Thoracic aorta (tissue), 2 donors: ENCODE measurements around the gene CEP170B. TPM values are rescaled to one million over a fixed set of nuclear protein-coding genes. Genes with fewer than 3 reads are reported as not detected.
"Not testable (repeated sequence)": the region's sequence is repeated elsewhere in the genome, so short reads cannot be mapped to it uniquely, and the experiment has no call there.

ENCODE experiments used
- ATAC-seq: fragments of 150-250 bp; one replicate; pipeline ENCODE4 v1.8.0; 2017; ENCODE audit warnings: low read depth; ENCODE audit not compliant: insufficient number of reproducible peaks, low FRiP score
- DNase-seq: peaks from one replicate; pipeline ENCODE4 v3.0.0-alpha.2; 2020; ENCODE audit warnings: low spot score
- H3K27ac ChIP-seq, 2 donors: fragments of 200-600 bp; sonication (generic); 1 replicate in 1 of 2; 2 replicates in 1 of 2; pipeline ENCODE4 v1.5.1; 2016; ENCODE audit warnings: mild to moderate bottlenecking in 2 of 2, moderate library complexity in 2 of 2
- H3K27me3 ChIP-seq: fragments of 200-600 bp; sonication (generic); replicated peaks from 2 replicates; pipeline ENCODE4 v1.6.0; 2016; ENCODE audit warnings: mild to moderate bottlenecking; ENCODE audit not compliant: insufficient read depth
- H3K36me3 ChIP-seq: fragments of 200-600 bp; sonication (generic); one replicate; pipeline ENCODE4 v1.5.1; 2016
- H3K4me1 ChIP-seq, 2 donors: fragments of 200-600 bp; sonication (generic); 1 replicate in 1 of 2; 2 replicates in 1 of 2; pipeline versions ENCODE4 v1.5.1 to v1.6.0; 2016; ENCODE audit warnings: low read depth in 2 of 2, mild to moderate bottlenecking in 1 of 2; ENCODE audit not compliant: control insufficient read depth in 1 of 2
- H3K4me3 ChIP-seq: fragments of 200-600 bp; sonication (generic); 2 replicates; pipeline ENCODE4 v1.5.1; 2016; ENCODE audit warnings: mild to moderate bottlenecking
- H3K9me3 ChIP-seq: fragments of 200-600 bp; sonication (generic); 2 replicates; pipeline ENCODE4 v1.5.1; 2016
- total RNA-seq, 2 donors: library from RNA; depleted of rRNA; stranded (reverse); fragments of >200 nt; gene quantifications; one replicate each; pipeline versions ENCODE4 v1.1.0 to v1.2.3, GENCODE V29; 2016
- TF ChIP-seq, protein P1 (sequence below): fragments of 200-600 bp; sonication (generic); IDR thresholded peaks from one replicate; pipeline ENCODE4 v1.5.1; 2019; ENCODE audit warnings: antibody characterized with exemption

The CEP170B gene
- total RNA-seq, 2 donors from 2014 or later, result 35.2 to 38.2 TPM

DNA sequence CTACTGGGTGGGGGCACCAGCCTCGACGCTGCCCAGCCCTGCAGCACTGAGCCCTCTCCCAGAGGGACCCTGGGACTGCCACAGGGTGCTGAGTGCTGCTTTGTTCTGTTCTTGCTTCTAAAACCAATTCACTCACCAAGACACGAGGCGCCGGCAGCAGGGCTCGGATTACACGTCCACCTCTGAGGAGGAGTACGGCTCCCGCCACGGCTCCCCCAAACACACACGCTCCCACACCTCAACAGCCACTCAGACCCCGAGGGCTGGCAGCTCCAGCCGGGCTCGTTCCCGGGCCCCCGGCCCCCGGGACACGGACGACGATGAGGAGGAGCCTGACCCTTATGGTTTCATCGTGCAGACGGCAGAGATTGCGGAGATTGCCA lies 24.3 kb downstream of the CEP170B start:
- TF ChIP-seq, protein P1, sequence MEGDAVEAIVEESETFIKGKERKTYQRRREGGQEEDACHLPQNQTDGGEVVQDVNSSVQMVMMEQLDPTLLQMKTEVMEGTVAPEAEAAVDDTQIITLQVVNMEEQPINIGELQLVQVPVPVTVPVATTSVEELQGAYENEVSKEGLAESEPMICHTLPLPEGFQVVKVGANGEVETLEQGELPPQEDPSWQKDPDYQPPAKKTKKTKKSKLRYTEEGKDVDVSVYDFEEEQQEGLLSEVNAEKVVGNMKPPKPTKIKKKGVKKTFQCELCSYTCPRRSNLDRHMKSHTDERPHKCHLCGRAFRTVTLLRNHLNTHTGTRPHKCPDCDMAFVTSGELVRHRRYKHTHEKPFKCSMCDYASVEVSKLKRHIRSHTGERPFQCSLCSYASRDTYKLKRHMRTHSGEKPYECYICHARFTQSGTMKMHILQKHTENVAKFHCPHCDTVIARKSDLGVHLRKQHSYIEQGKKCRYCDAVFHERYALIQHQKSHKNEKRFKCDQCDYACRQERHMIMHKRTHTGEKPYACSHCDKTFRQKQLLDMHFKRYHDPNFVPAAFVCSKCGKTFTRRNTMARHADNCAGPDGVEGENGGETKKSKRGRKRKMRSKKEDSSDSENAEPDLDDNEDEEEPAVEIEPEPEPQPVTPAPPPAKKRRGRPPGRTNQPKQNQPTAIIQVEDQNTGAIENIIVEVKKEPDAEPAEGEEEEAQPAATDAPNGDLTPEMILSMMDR, result no peak
- peaks cover 28% of the 10 kb centered on the region for H3K36me3 ChIP-seq
- H3K4me1 ChIP-seq, result no peaks in the 10 kb centered on the region
- H3K4me3 ChIP-seq, result no peak overlapping the region
- no peak for DNase-seq
- H3K27ac ChIP-seq, result no peak overlapping the region
- no peaks in the 10 kb centered on the region for H3K9me3 ChIP-seq
- ATAC-seq, result no peak
- no peaks in the 10 kb centered on the region for H3K27me3 ChIP-seq

DNA sequence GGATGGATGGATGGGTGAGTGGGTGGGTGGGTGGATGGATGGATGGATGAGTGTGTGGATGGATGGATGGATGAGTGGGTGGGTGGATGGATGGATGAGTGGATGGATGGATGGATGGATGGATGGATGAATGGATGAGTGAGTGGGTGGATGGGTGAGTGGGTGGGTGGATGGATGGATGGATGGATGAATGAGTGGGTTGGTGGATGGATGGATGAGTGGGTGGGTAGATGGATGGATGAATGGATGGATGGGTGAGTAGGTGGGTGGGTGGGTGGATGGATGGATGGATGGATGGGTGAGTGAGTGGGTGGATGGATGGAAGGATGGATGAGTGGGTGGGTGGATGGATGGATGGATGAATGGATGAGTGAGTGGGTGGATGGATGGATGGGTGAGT lies 25.2 kb downstream of the CEP170B start:
- ATAC-seq, H3K27me3 ChIP-seq, DNase-seq, H3K4me1 ChIP-seq, H3K9me3 ChIP-seq, H3K4me3 ChIP-seq, H3K27ac ChIP-seq: not testable (repeated sequence)
- H3K36me3 ChIP-seq, result peaks cover 24% of the 10 kb centered on the region

DNA sequence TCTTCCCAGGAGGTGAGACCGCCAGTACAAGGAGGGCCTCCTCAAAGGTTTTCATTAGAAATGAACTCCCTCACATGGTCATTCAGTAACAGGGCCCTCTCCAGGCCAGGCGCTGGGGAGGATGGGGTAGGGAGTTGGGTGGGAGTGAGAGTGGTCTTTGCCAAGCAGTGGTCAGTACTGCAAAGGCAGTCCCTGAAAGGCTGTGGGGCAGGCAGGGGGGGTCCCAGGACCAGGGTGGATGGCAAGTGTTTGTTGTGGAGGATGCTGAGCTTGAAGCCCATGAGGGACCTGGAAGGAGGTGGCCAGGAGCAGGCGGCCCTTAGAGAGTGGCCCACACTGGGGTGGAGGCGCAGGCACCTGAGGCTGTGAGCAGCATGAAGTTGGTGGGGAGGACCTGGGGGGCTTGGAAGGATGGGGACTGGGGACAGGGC lies 26.1 kb downstream of the CEP170B start:
- TF ChIP-seq, protein P1, result no peak
- no peak for DNase-seq
- Histone ChIP-seq H3K4me1 (peaks cover 0 to 9% of the 10 kb centered on the region in 2 donors), H3K4me3 (no peak overlapping the region), H3K9me3 (no peaks in the 10 kb centered on the region), H3K27me3 (no peaks in the 10 kb centered on the region), H3K27ac (no peak overlapping the region), H3K36me3 (peaks cover 18% of the 10 kb centered on the region)
- no peak for ATAC-seq

DNA sequence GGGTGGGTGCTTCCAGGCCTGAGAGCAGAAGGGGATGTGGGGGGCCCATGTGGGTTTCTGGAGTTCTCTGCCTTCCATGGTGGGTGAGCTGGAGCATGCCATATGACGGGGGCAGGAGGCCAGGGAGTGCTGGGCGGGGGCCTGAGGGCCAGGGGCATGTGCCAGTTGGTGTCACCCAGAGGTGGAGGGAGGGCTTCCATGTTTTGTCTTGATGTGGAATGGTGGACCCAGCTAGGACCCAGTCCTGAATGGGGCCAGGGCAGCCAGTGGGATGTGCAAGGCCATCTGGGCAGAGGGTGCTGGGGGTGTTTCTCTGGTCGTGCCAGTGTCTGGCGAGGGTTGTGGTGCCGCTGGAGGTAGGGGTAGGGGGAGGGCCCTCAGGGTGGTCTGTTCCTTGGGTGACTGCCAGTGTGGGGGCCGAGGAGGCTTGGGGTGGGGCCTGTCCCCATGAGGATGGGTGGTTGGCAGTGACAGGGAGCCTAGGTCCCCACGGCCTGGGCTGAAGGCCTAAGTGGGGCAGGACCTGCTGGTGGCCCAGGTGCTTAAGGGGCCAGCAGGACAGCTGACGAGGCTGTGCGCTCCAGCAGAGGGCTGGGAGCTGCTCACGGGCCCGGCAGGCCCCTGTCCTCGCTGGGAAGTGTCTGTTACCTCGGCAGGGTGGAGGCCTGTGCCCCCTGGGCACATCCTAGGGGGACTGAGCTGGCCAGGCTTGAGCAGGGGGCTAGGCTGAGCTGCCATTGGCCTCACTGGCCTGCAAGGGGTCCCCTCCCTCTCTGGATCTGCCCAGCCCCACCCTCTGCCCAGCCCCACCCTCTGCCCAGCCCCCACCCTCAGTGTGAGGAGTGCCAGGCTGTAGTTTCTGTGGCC lies 26.8 kb downstream of the CEP170B start:
- H3K36me3 ChIP-seq, result peaks cover 10% of the 10 kb centered on the region
- no peak overlapping the region for H3K4me3 ChIP-seq
- peaks cover 0 to 9% of the 10 kb centered on the region in 2 donors for H3K4me1 ChIP-seq
- TF ChIP-seq, protein P1, result no peak
- H3K27ac ChIP-seq, result no peak overlapping the region
- H3K27me3 ChIP-seq, result no peaks in the 10 kb centered on the region
- DNase-seq, result no peak
- H3K9me3 ChIP-seq, result no peaks in the 10 kb centered on the region
- ATAC-seq, result no peak

DNA sequence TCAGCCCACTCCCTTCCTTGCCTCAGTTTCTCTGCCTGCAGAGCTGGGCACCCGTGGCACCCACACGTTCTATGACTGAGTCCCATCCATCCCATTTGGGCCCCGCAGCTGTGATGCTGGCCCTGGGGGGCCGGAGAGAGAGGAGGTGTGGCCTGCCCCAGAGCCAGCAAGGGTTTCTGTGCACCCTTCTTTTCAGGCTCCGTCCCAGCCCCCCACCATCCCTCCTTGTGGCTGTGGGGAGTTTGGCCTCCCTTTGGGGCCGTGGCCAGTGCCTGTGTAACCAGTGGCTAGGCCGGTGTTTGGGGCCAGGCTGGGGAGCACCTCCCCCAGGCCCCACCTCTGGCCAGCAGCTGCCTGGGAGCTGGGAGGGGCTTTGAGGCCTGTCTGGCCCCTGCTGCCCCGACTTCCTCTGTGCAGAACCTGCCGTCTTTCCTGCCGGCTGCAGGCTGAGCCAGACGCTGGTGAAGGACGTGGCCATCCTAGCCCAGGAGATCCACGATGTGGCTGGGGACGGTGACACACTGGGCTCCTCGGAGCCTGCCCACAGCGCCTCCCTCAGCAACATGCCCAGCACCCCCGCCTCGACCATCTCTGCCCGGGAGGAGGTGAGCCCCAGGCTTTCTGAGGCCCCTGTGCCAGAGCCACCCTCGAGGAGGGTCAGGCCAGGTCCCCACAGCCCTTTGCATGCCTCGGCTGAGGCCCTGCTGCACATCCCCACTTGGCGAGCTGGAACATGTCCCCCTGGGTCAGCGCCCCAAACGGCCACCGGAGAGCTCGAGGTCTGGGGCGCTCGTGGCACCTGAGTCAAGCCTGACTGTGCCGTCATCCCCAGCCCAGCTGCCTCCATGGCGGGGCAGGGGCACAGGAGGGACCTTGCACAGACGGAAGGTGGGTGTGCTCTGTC lies 27.7 kb downstream of the CEP170B start:
- ATAC-seq (no peak), DNase-seq (no peak)
- Histone ChIP-seq H3K27ac (no peak overlapping the region), H3K36me3 (peaks cover 3% of the 10 kb centered on the region), H3K4me3 (no peak overlapping the region), H3K9me3 (no peaks in the 10 kb centered on the region), H3K27me3 (no peaks in the 10 kb centered on the region), H3K4me1 (peaks cover 0 to 9% of the 10 kb centered on the region in 2 donors)
- TF ChIP-seq, protein P1, result no peak
